DMS114 treated with DMSO at 0.1 percent for 48 hours (cell line): ENCODE data around the gene SCN2B.
"Not testable (repeated sequence)": the region's sequence is repeated elsewhere in the genome, so short reads cannot be mapped to it uniquely, and the experiment has no call there.

ENCODE experiments used
- DNase-seq: peaks from one replicate; lab custom pipeline; 2025; ENCODE audit not compliant: unreplicated experiment; lab: John Stamatoyannopoulos, UW

The SCN2B gene

DNA sequence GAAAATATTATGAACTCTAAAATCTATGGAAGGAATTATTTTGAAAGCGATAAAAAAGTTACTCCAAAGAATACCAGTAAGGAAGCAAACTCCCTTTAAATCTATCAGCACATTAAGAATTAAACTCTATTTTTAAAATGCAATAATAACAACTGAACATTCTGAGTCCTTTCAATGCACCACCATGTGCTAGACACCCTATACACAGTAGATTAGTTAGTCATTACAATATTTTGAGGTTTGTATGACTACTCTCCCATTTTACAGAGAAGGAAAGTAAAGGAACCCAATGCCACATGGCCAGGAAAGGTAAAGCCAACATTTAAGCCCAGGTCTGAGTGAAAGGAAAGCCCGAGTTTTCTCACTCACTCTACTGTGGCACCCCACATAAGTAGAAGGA is 30.6 kb upstream of the SCN2B start:
- DNase-seq = no peak

- DNase-seq = no peak
Measured at GRCh38 chr11:118206391-118207031, 30.1 kb upstream of the SCN2B start.

DNA sequence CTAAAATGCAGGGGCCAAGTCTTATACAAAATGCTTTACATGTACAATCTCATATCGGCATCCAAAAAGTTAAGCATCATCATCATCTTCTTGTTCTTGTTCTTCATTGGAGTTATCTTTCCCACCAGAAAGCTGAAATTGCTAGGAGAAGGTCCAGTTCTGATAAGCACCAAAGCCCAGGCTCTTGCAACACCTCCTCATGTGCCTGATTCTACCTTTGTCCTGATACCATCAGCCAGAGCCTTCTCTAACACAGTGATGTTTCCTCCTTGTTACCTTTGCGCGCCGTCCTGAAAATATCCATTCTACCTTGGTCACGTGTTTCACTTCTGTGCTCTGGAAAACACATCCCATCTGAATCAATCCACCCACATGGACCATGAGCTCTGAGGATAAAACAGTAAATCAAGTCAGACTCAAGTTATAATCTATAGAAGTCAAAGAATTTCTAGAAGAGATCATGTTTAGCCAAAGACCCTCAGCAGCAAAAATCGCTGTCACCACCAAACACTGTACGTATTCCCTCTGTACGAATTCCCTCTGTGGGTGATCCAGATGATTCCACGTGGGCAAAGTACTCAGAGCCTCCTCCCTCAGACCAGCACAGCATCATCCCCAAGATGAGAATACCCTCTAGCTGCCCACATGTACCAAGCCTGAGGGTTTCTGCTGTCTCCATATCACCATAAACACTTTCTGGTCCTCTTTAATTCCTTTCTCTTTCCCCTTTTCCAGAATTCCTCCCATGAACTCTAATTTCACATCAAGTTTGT is 29.4 kb upstream of the SCN2B start:
- no peak for DNase-seq

- DNase-seq = no peak
Measured at GRCh38 chr11:118202599-118203422, 26.4 kb upstream of the SCN2B start.

- DNase-seq = no peak
Measured at GRCh38 chr11:118201966-118202365, 25.5 kb upstream of the SCN2B start.

- DNase-seq = no peak
Measured at GRCh38 chr11:118200901-118201680, 24.7 kb upstream of the SCN2B start.

GRCh38 chr11:118200497-118200896 is 24.1 kb upstream of the SCN2B start:
- no peak for DNase-seq

GRCh38 chr11:118199135-118199534 is 22.7 kb upstream of the SCN2B start:
- no peak for DNase-seq

DNA sequence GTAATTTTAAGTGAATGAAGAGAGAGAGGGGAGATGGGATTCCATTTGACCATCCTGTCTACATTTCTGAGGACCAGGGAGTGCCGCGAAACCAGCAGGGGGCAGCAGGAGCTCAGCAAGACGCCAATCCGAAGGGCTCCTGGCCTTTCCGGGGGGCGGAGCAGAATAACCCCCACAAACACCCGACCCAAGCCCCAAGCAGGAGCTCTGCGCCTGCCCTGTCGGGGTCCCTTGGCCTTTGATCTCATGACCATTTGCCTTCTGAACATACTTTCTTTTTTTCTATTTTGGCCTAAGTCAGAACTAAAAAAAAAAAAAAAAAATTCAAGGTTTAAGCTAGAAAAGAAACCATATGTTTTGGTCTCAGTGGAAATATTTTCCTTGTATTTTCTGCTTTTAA is 21.9 kb upstream of the SCN2B start:
- DNase-seq = no peak

GRCh38 chr11:118194835-118195627 is 18.6 kb upstream of the SCN2B start:
- no peak for DNase-seq

- DNase-seq = no peak
Measured at GRCh38 chr11:118193910-118194566, 17.6 kb upstream of the SCN2B start.

GRCh38 chr11:118192817-118193216 is 16.4 kb upstream of the SCN2B start:
- not testable (repeated sequence) for DNase-seq

DNA sequence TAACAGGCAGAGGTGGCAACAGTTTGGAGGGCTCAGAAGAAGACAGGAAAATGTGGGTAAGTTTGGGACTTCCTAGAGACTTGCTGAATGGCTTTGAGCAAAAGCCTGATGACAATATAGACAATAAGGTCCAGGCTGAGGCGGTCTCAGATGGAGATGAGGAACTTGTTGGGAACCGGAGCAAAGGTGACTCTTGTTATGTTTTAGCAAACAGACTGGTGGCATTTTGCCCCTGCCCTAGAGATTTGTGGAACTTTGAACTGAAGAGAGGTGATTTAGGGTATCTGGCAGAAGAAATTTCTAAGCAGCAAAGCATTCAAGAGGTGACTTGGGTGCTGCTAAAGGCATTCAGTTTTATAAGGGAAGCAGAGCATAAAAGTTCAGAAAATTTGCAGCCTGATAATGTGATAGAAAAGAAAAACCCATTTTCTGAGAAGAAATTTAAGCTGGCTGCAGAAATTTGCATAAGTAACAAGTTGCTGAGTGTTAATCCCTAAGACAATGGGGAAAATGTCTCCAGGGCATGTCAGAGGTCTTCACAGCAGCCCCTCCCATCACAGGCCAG is 14.6 kb upstream of the SCN2B start:
- DNase-seq = not testable (repeated sequence)

- DNase-seq = no peak
Measured at GRCh38 chr11:118186346-118187107, 10.1 kb upstream of the SCN2B start.

GRCh38 chr11:118184784-118185579 is 8.5 kb upstream of the SCN2B start:
- DNase-seq = no peak

- not testable (repeated sequence) for DNase-seq
Measured at GRCh38 chr11:118183691-118184090, 7.3 kb upstream of the SCN2B start.

- no peak for DNase-seq
Measured at GRCh38 chr11:118180300-118180703, 3.9 kb upstream of the SCN2B start.

GRCh38 chr11:118176778-118177134 is 317 bp upstream of the SCN2B start:
- no peak for DNase-seq
